Measurements from ENCODE around the gene ADCK1.

- TF ChIP-seq, protein P1, sequence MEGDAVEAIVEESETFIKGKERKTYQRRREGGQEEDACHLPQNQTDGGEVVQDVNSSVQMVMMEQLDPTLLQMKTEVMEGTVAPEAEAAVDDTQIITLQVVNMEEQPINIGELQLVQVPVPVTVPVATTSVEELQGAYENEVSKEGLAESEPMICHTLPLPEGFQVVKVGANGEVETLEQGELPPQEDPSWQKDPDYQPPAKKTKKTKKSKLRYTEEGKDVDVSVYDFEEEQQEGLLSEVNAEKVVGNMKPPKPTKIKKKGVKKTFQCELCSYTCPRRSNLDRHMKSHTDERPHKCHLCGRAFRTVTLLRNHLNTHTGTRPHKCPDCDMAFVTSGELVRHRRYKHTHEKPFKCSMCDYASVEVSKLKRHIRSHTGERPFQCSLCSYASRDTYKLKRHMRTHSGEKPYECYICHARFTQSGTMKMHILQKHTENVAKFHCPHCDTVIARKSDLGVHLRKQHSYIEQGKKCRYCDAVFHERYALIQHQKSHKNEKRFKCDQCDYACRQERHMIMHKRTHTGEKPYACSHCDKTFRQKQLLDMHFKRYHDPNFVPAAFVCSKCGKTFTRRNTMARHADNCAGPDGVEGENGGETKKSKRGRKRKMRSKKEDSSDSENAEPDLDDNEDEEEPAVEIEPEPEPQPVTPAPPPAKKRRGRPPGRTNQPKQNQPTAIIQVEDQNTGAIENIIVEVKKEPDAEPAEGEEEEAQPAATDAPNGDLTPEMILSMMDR (IDR thresholded peaks at IDR 0.05; ENCODE audit: poor library complexity, severe bottlenecking) = no peak
- TF ChIP-seq EZH2 (IDR thresholded peaks at IDR 0.05; ENCODE audit: borderline replicate concordance, insufficient read depth, low read length, poor library complexity, severe bottlenecking) = no peak
- TF ChIP-seq POLR2AphosphoS5 (IDR thresholded peaks at IDR 0.05) = no peak
- TF ChIP-seq TAF1 (IDR thresholded peaks at IDR 0.05; ENCODE audit: low read depth) = no peak
- TF ChIP-seq, protein P2, sequence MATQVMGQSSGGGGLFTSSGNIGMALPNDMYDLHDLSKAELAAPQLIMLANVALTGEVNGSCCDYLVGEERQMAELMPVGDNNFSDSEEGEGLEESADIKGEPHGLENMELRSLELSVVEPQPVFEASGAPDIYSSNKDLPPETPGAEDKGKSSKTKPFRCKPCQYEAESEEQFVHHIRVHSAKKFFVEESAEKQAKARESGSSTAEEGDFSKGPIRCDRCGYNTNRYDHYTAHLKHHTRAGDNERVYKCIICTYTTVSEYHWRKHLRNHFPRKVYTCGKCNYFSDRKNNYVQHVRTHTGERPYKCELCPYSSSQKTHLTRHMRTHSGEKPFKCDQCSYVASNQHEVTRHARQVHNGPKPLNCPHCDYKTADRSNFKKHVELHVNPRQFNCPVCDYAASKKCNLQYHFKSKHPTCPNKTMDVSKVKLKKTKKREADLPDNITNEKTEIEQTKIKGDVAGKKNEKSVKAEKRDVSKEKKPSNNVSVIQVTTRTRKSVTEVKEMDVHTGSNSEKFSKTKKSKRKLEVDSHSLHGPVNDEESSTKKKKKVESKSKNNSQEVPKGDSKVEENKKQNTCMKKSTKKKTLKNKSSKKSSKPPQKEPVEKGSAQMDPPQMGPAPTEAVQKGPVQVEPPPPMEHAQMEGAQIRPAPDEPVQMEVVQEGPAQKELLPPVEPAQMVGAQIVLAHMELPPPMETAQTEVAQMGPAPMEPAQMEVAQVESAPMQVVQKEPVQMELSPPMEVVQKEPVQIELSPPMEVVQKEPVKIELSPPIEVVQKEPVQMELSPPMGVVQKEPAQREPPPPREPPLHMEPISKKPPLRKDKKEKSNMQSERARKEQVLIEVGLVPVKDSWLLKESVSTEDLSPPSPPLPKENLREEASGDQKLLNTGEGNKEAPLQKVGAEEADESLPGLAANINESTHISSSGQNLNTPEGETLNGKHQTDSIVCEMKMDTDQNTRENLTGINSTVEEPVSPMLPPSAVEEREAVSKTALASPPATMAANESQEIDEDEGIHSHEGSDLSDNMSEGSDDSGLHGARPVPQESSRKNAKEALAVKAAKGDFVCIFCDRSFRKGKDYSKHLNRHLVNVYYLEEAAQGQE (IDR thresholded peaks at IDR 0.05; ENCODE audit: borderline replicate concordance) = no peak
- no peak for TF ChIP-seq RAD21 (conservative IDR thresholded peaks at IDR 0.05)
- TF ChIP-seq MXI1 (conservative IDR thresholded peaks at IDR 0.05; ENCODE audit: poor library complexity, severe bottlenecking) = no peak
Observed at GRCh38 chr14:77822307-77822706, 22.4 kb downstream of the ADCK1 start.

All from neural cell (in vitro differentiated cells).